AML-193 (cell line): Measurements from ENCODE around the gene PRRC2C.

Experiments used
- DNase-seq, 2 experiments: peaks; one replicate each; lab custom pipeline; 2025; lab: John Stamatoyannopoulos, UW

PRRC2C gene

DNA sequence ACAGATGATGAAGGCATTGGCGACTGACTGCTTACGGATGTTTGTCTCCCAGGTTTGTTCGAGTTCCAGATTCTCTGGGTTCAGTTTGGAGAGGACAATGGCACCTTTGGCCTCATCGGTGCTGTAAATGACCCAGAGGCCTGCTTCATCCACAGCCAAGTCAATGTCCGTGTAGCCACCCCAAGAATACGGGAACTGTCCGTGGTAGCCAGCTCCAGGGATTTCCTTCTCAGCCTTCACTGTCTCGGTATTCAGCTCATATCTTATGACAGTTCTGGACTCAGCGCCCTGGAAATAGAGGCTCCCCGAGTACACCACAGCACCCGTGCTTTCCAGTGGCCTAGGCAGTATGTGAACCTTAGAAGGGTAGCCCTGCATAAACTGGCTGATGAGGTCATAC is 150.8 kb downstream of the PRRC2C start:
- no peak for DNase-seq

DNA sequence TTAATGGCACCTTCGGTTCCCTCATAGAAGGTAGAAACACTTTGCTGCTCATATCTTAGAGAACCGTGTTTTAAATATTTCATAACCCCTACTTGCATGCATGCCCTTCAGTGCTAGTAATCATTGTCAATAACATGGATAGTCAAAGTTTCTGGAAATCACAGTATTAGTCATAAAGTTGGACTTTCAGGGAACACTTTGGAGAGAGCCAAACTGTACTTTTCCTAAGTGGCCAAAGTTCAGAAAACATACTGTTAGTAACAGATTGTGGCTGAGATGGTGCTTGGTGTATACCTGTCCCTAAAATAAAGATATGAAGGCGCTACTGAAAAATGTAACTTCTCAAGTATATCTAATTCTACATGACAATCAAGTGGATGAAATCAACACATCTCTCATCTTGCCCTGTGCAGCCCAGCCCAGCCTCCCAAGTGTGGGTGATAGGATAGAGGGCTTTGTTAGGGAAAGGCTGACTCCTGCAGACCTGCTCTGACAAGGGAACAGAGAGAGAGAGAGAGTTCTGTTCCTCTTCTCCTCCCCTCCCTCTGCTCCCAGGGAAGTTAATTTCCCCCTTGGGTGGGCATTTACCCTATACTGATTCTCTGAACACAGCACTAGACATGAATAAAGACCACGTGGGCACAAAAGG is 152.7 kb downstream of the PRRC2C start:
- no peak for DNase-seq

DNA sequence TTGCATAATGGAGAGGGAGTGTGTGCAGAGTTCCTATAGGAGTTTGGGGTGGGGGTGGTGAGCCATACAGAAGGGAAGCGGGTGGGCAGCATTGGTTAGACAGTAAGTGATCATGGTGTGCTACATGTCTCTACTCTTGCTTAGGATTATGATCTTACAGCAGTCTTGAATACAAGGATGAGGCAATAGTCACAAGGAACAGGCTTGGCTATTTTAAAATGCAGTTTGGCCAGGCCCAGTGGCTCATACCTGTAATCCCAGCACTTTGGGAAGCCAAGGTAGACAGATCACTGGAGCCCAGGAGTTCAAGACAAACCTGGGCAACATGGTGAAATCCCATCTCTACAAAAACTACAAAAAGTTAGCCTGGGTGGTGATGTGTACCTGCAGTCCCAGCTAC is 154.9 kb downstream of the PRRC2C start:
- no peak for DNase-seq

DNA sequence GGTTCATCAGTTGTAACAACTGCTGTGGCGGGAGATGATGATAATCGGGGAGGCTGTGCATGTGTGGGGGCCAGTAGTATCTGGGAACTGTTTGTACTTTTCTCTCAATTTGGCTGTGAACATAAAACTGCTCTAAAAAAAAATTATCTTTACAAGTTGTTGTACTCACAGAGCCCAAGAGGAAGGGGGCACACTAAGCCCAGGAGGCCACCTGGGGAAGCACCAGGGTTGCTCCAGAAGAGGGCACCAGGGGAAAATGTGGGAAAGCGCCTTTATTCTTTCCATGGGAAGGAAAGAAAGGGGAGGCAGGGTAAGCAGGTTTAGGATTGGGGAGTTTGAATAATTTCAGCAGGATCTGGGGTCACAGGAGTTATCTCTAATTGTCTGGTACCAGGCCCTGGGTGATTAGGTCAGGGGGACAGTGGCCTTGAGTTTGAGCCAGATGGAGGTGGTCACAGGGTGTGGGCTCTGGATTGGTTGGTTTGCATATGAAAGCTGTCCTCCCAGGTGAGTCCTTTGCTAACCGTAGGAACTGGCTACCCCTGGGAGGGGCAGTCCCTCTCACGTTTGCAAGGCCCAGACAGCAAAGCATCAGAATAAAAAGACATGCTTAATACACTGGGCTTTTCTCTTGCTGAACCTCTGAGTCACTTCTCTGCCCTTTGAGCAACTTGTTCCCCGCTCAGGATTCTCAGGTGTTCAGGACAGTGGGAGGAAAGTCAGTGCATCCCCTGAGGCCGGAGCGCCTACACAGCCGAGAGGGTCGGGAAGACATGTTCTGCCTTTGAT is 155.9 kb downstream of the PRRC2C start:
- DNase-seq = no peak

DNA sequence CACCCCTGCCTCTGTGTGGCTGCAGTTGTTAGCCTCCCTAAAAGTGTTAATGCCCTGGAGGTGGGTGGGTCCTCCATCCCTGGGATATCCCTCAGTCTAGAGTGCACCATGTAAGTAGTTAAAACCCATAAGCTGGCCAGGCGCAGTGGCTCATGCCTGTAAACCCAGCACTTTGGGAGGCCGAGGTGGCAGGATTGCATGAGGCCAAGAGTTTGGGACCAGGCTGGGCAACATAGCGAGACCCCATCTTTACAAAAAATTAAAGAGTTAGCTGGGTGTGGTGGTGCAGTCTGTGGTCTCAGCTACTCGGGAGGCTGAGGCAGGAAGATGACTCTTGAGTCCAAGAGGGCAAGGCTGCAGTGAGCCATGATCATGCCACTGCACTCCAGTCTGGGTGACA is 156.9 kb downstream of the PRRC2C start:
- no peak for DNase-seq
